Endothelial cell of umbilical vein (primary cell): ENCODE measurements around the gene SPEF2. TPM values are rescaled to one million over a fixed set of nuclear protein-coding genes. Genes with fewer than 3 reads are reported as not detected.

Source experiments
- BruUV-seq: library from RNA; stranded (reverse); fragments of 400-500 nt; replicated peaks from 2 replicates; lab custom pipeline; 2021; lab: Mats Ljungman, UMichigan
- CTCF ChIA-PET: fragments of 300-600, 350-600 bp; sonication (Branson Sonifier 250); formaldehyde crosslinking; loops from one replicate; lab custom pipeline; 2021; ENCODE audit warnings: antibody characterized with exemption, inconsistent platforms; lab: Charles Lee
- POLR2A ChIA-PET: fragments of 300-600, 350-600 bp; sonication (Branson Sonifier 250); formaldehyde crosslinking; loops from one replicate; lab custom pipeline; 2021; ENCODE audit warnings: antibody characterized with exemption, inconsistent platforms; lab: Charles Lee
- DNase-seq: peaks from one replicate; pipeline ENCODE4 v3.0.0-alpha.2; 2011; ENCODE audit warnings: low read depth, low spot score
- FAIRE-seq: peaks from 2 replicates; lab custom pipeline; 2011; peaks lifted over from hg19 to GRCh38; lab: Jason Lieb, UNC
- H2AFZ ChIP-seq: 2 replicates; pipeline ENCODE4 v1.6.0; 2012; ENCODE audit warnings: low read depth, low read length, control low read depth, inconsistent platforms
- H3K27ac ChIP-seq: 2 replicates; pipeline ENCODE4 v1.5.1; 2011; ENCODE audit warnings: low read depth, mild to moderate bottlenecking, control low read depth, low read length, moderate library complexity; ENCODE audit not compliant: insufficient read depth
- H3K27me3 ChIP-seq, 2 experiments: 2 replicates each; pipeline versions ENCODE4 v1.6.0 to v1.6.1; 2011; ENCODE audit warnings: low read length in 2 of 2, mixed read lengths in 1 of 2; ENCODE audit not compliant: control insufficient read depth in 2 of 2, insufficient read depth in 2 of 2
- H3K36me3 ChIP-seq, 2 experiments: 2 replicates in 1 of 2; 3 replicates in 1 of 2; pipeline ENCODE4 v1.5.1; 2011; ENCODE audit warnings: low read length in 2 of 2, mild to moderate bottlenecking in 1 of 2, moderate library complexity in 1 of 2; ENCODE audit not compliant: control insufficient read depth in 2 of 2, insufficient read depth in 2 of 2; ENCODE audit errors: extremely low read depth in 1 of 2
- H3K4me1 ChIP-seq: 3 replicates; pipeline ENCODE4 v1.5.1; 2011; ENCODE audit warnings: mild to moderate bottlenecking, low read length; ENCODE audit not compliant: control insufficient read depth, insufficient read depth; ENCODE audit errors: extremely low read depth
- H3K4me2 ChIP-seq: 2 replicates; pipeline ENCODE4 v1.6.1; 2011; ENCODE audit warnings: low read length, control low read depth, mixed read lengths; ENCODE audit not compliant: insufficient read depth
- H3K4me3 ChIP-seq, 3 experiments: fragments of 200-600 bp in 1 of 3; sonication (generic), shearing (Covaris generic) in 1 of 3; replicated peaks in 1 of 3; 2 replicates each; pipeline ENCODE4 v1.5.1; 2011 to 2016; ENCODE audit warnings: control low read depth in 3 of 3, low read length in 3 of 3, mild to moderate bottlenecking in 2 of 3, inconsistent platforms in 1 of 3, low read depth in 1 of 3, moderate library complexity in 1 of 3; ENCODE audit not compliant: insufficient read depth in 1 of 3
- H3K79me2 ChIP-seq: 2 replicates; pipeline ENCODE4 v1.6.0; 2012; ENCODE audit warnings: low read length, inconsistent platforms; ENCODE audit not compliant: control insufficient read depth, insufficient read depth
- H3K9ac ChIP-seq: replicated peaks from 2 replicates; pipeline ENCODE3; 2011; ENCODE audit warnings: low read length, control low read depth; ENCODE audit not compliant: insufficient read depth; ENCODE audit errors: extremely low read depth
- H3K9me1 ChIP-seq: replicated peaks from 3 replicates; pipeline ENCODE4 v1.6.0; 2011; ENCODE audit warnings: mild to moderate bottlenecking, low read length; ENCODE audit not compliant: control insufficient read depth, insufficient read depth; ENCODE audit errors: extremely low read depth
- H3K9me3 ChIP-seq: replicated peaks from 2 replicates; pipeline ENCODE4 v1.5.1; 2012; ENCODE audit warnings: low read length, inconsistent platforms; ENCODE audit not compliant: control insufficient read depth, insufficient read depth
- H4K20me1 ChIP-seq: replicated peaks from 2 replicates; pipeline ENCODE3; 2011; ENCODE audit warnings: mild to moderate bottlenecking, low read length; ENCODE audit not compliant: control insufficient read depth, insufficient read depth; ENCODE audit errors: extremely low read depth
- CTCF ChIP-seq, 2 donors: IDR thresholded peaks; 1 replicate in 1 of 2; 2 replicates in 1 of 2; pipeline ENCODE4 v1.5.1; 2011; ENCODE audit warnings: low read length in 2 of 2, mild to moderate bottlenecking in 2 of 2, moderate library complexity in 2 of 2, control low read depth in 1 of 2, inconsistent platforms in 1 of 2, low read depth in 1 of 2; ENCODE audit not compliant: insufficient read depth in 1 of 2; ENCODE audit errors: extremely low read depth in 1 of 2
- EZH2 ChIP-seq: IDR thresholded peaks from 2 replicates; pipeline ENCODE4 v1.6.1; 2012; ENCODE audit warnings: borderline replicate concordance, low read depth, mild to moderate bottlenecking, moderate library complexity, low read length, inconsistent platforms; ENCODE audit not compliant: severe bottlenecking
- FOS ChIP-seq: IDR thresholded peaks from 2 replicates; pipeline ENCODE4 v1.6.1; 2011; ENCODE audit warnings: mild to moderate bottlenecking, low read length, moderate library complexity, borderline replicate concordance; ENCODE audit not compliant: insufficient read depth
- GATA2 ChIP-seq: IDR thresholded peaks from 2 replicates; pipeline ENCODE4 v1.7.0; 2011; ENCODE audit warnings: low read depth, mild to moderate bottlenecking, moderate library complexity, mixed read lengths, low read length; ENCODE audit not compliant: insufficient read length, insufficient read depth
- JUN ChIP-seq: IDR thresholded peaks from 2 replicates; pipeline ENCODE4 v1.6.1; 2011; ENCODE audit warnings: borderline replicate concordance, low read depth; ENCODE audit not compliant: insufficient read length, insufficient read depth
- MYC ChIP-seq: IDR thresholded peaks from one replicate; pipeline ENCODE4 v1.6.1; 2011; ENCODE audit warnings: mild to moderate bottlenecking, low read depth, low read length
- POLR2A ChIP-seq: IDR thresholded peaks from 2 replicates; pipeline ENCODE4 v1.6.1; 2012; ENCODE audit warnings: low read depth, mild to moderate bottlenecking, control low read depth, low read length
- POLR2AphosphoS5 ChIP-seq: IDR thresholded peaks from 2 replicates; pipeline ENCODE4 v1.6.1; 2012; ENCODE audit warnings: low read depth, mild to moderate bottlenecking, control low read depth, low read length, moderate library complexity; ENCODE audit not compliant: insufficient read depth
- dilution Hi-C: fragments of 300-500 bp; cut with MboI; formaldehyde crosslinking; loops from one replicate; pipeline ENCODE4 v1.15.0; 2019; ENCODE audit warnings: low sequenced_read_pairs; ENCODE audit not compliant: extremely low pct_ligation_motif_present
- intact Hi-C: fragments of 100-400 bp; cut with micrococcal nuclease; formaldehyde crosslinking; loops from one replicate; pipeline ENCODE4 v1.10.0; 2022
- polyA plus RNA-seq, 4 experiments: library from polyadenylated mRNA; depleted of rRNA in 3 of 4; stranded (reverse) in 3 of 4; unstranded in 1 of 4; fragments of >200 nt; gene quantifications; 2 replicates each; pipeline versions ENCODE4 v1.2.1 to v1.2.3, GENCODE V29; 2011 to 2012; ENCODE audit warnings: missing spikeins in 1 of 4
- total RNA-seq: library from RNA; stranded (reverse); gene quantifications from 2 replicates; pipeline ENCODE4 v1.2.3, GENCODE V29; 2021
- TF ChIP-seq, protein P1 (sequence below): IDR thresholded peaks from 2 replicates; pipeline ENCODE4 v1.6.1; 2011; ENCODE audit not compliant: insufficient read depth, insufficient read length

SPEF2 gene
- total and polyA plus RNA-seq, 2 donors (not counting 3 experiments of a cell fraction or from before 2014, with no cell fraction given), result 0.28 to 0.73 TPM

GRCh38 chr5:35675392-35675791, 57.7 kb downstream of the SPEF2 start:
- no peaks in the 10 kb centered on the region for H3K79me2 ChIP-seq
- no peak overlapping the region for H3K4me2 ChIP-seq
- DNase-seq (no peak), FAIRE-seq (no peak)
- TF ChIP-seq FOS (no peak), GATA2 (no peak)
- BruUV-seq, result no TSS peak
- no peak overlapping the region for H3K4me3 ChIP-seq
- no peaks in the 10 kb centered on the region for H3K9me3 ChIP-seq
- H3K27ac ChIP-seq, result no peak overlapping the region
- dilution Hi-C loops, result no loop called here
- intact Hi-C loops, result no loop called here
- ChIA-PET POLR2A (no interaction called here), CTCF (no interaction called here)
- no peaks in the 10 kb centered on the region for H3K27me3 ChIP-seq
- H3K9me1 ChIP-seq, result no peaks in the 10 kb centered on the region
- H4K20me1 ChIP-seq, result no peaks in the 10 kb centered on the region
- H3K4me1 ChIP-seq, result no peaks in the 10 kb centered on the region
- H2AFZ ChIP-seq, result no peak overlapping the region
- no peak overlapping the region for H3K9ac ChIP-seq
- no peaks in the 10 kb centered on the region for H3K36me3 ChIP-seq

- no peaks in the 10 kb centered on the region for H3K4me1 ChIP-seq
- H3K9me3 ChIP-seq, result no peaks in the 10 kb centered on the region
- no peaks in the 10 kb centered on the region for H4K20me1 ChIP-seq
- H3K27ac ChIP-seq, result no peak overlapping the region
- H2AFZ ChIP-seq, result no peak overlapping the region
- dilution Hi-C loops (no loop called here), intact Hi-C loops (no loop called here)
- no TSS peak for BruUV-seq
- H3K27me3 ChIP-seq, result no peaks in the 10 kb centered on the region
- H3K36me3 ChIP-seq, result no peaks in the 10 kb centered on the region
- H3K9ac ChIP-seq, result no peak overlapping the region
- DNase-seq, result no peak
- FAIRE-seq, result no peak
- no peak overlapping the region for H3K4me2 ChIP-seq
- H3K4me3 ChIP-seq, result no peak overlapping the region
- H3K9me1 ChIP-seq, result no peaks in the 10 kb centered on the region
- POLR2A ChIA-PET, result no interaction called here
- TF ChIP-seq GATA2, result no peak
- TF ChIP-seq, protein P1, sequence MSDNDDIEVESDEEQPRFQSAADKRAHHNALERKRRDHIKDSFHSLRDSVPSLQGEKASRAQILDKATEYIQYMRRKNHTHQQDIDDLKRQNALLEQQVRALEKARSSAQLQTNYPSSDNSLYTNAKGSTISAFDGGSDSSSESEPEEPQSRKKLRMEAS, result no peak
- TF ChIP-seq FOS, result no peak
- TF ChIP-seq POLR2A, result no peak
- TF ChIP-seq CTCF (IDR thresholded peaks at IDR 0.05; ENCODE audit: extremely low read depth in 1 of 2, insufficient read depth in 1 of 2, low read depth in 1 of 2, low read length in 2 of 2), result no peak
- no peak for TF ChIP-seq MYC
- TF ChIP-seq JUN, result no peak
- TF ChIP-seq EZH2, result no peak
- no peak for TF ChIP-seq POLR2AphosphoS5
- CTCF ChIA-PET, result no interaction called here
- no peaks in the 10 kb centered on the region for H3K79me2 ChIP-seq
These were observed 60.2 kb downstream of the SPEF2 start for GRCh38 chr5:35677878-35678277.
